T-helper 2 cell (primary cell): ENCODE results near the gene CYB5R2.

Experiments
- DNase-seq, 5 experiments: peaks; one replicate each; pipeline versions ENCODE4 v3.0.0 to v3.0.0-alpha.2; 2012 to 2022
- total RNA-seq, 2 donors: gene quantifications; one replicate each; lab custom pipeline; 2026; lab: John Stamatoyannopoulos, UW

Gene CYB5R2
- 0 to 0.07 reads per million in 2 donors for total RNA-seq

DNA sequence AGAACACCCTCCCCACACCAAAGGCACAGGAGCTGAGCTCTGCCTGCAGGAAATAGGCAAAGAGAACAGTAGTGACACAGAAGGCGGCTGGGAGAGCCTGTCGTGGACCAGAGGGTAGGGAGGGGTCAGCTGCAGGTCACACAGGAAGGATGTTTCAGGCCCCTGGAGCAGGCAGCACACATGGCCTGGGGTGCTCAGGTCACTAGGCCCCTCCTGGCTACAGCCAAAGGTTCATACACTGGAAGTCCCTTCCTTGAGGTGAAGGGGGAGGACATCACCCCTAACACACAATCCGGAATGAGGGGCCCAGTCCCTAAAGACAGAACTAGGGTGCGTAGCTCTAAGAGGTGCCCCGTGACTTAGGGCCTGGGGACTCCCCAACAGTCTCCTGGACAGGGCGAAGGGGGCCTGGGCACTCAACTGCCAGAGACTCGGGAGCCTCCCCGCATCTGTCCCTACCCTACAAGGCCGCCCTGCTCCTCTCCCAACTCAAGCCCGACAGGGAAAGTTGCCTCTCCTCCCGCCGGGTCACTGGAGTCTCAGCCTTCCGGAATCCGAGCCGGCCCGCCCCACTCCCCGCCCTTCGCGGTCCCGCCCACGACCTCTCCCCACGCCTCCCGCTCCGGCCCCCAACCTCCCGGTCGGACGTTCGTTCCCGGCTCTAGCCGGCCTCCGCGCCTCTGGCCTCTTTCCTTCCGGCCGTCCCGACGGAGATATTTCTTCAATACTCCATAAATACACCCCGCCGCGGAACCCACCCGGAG is at the start of gene CYB5R2:
Gene CYB5R2, minus strand, starts transcription at position 541 of the 764 bp plus-strand sequence. CDS start 675 bp downstream, outside the sequence.
- no peak for DNase-seq

DNA sequence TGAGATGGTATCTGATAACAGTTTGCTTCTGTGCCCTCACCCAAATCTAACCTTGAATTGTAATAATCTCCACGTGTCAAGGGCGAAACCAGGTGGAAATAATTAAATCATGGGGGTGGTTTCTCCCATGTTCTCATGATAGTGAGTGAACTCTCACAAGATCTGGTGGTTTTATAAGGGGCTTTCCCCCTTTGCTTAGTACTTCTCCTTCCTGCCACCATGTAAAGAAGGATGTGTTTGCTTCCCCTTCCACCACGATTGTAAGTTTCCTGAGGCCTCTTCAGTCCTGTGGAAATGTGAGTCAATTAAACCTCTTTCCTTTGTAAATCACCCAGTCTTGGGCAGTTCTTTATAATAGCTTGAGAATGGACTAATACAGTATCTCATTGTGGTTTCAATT is 41.5 kb upstream of the CYB5R2 start:
- no peak for DNase-seq

DNA sequence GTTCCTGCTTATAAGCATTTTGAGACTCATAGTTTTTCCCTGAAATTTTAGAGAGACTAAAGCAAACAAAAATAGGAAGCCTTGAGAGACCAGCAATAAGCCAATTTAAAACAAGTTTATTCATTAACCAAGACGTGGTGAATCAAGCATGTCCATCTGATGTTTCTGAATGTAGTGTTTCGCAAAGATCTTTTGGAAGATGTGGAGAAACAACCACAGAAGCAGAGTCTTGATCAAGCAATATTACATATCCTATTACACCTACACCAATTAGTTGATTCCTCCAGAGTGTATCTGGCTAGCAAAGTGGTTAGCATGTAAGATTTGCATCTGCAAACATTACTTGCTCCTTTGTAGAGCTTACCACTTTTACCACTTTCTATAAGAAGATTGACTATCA is 33.1 kb upstream of the CYB5R2 start, which contains the start of gene OVCH2:
Gene OVCH2, minus strand, starts transcription at position 101 of the 400 bp plus-strand sequence. Its CDS starts 83 bp downstream, at position 18.
- DNase-seq = no peak

DNA sequence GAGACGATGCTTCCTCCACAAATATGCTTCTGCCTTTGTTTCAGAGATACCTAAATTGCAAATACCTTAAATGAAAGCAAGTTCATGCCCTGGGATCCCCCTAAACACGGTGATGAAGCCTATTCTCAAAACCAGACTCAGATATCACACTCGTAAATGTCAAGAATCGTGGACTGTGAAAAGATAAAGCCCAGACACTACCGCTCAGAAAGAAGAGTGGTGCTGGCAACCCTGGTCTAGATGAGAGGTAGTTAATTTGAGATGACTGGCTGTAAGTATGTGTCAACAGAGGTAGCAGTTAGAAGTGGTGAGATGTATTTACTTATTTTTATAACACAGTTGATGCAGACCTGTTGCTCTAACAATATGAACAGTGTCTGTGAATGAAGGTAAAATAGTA is 30.4 kb upstream of the CYB5R2 start:
- DNase-seq = no peak

DNA sequence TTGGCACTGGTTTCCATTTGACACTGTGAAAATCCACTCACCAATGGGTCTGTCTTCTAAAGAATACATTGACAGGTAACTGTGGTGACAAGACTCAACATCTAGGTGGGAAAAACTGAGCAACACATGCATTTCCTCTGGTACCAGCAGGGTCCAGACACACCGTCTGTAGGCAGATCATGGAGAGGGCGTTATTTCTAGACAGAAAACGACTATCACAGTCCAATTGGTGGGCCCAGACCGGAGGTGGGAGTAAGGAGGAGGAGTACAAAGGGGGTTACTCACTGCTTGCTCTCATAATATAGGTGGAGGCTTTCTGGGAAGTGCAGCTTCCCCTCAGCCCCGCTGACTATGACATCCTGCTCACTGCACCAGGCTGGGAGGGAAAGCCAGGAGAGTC is 23.1 kb upstream of the CYB5R2 start:
- no peak for DNase-seq

DNA sequence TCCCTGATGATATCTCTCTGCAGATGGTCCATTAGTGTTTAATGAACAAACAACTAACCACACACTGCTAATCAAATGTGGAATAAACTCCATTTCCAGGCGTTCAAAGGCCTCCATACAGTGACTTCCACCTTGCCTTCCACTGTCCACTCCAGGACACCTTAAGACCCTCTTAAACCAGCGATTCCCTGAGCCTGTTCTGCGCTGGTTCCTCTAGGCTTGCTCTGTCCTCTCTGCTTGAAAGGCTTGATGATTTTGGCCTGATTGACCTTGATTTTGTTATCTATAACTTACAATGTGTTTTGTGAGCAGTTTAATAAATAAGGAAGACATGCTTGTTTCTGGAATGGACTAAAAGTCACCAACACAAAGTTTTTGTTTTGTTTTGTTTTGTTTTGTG is 20.9 kb upstream of the CYB5R2 start:
- DNase-seq = no peak

DNA sequence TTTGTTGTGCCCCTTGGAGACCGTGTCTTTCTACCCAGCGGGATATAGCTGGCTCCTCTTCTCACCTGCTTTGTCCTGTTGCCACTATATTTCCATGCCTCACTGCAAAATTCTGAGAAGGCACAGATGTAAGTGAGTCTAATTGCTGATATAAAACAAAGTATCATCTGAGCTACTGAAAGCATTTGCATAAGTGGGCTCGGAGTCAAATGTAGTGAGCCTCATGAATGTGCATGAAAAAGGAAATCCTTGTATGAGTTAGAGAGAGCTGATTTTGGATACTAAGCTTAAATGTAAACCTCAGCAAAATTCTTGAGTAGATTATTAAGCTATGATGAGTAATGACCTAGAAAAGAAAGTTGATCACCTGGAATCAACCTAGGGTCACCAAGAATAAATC is 19.1 kb upstream of the CYB5R2 start:
- DNase-seq = no peak

DNA sequence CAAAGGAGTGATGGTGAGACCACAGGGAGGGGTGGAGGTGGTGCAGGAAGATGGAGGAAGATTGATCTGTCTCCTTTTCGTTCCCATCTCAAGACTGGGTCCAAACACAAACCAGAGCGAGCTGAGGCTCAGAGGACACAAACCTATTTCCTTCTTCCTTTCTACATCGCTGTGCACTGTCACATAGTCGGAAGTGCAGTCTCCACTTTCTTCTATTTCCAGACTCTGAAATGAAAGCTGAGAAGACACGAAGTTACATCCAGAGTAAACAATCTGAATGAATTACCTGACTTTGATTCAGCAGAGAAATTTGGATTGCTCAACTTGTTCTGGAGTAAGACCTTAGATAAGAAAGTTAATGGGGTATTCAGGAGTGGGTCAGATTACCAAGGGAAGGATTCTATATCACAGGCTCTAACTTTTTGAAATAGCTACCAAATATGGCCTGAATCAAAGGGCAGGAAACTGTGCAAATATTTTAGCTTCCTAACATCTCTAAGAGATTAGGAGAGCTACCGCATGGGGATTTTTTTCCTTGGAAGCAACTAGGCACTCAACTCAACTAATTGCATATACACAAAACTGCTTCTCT is 18.6 kb upstream of the CYB5R2 start:
- no peak for DNase-seq

DNA sequence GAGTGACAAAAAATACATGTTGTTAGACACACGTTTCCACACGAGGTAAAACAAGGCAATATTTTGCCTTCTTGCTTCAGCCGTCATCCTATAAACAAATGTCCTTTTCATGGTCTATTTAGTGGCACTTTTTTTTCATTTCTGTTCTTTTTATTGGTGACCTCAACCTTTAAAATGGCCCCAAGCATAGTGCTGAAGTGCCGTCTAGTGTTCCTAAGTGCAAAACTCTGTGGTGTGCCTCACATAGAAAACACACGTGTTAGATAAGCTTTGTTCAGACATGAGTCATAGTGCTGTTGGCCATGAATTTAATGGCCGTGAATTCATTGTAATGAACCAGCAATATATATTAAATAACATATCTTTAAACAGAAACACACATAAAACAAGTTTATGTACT is 17.3 kb upstream of the CYB5R2 start:
- DNase-seq = no peak

DNA sequence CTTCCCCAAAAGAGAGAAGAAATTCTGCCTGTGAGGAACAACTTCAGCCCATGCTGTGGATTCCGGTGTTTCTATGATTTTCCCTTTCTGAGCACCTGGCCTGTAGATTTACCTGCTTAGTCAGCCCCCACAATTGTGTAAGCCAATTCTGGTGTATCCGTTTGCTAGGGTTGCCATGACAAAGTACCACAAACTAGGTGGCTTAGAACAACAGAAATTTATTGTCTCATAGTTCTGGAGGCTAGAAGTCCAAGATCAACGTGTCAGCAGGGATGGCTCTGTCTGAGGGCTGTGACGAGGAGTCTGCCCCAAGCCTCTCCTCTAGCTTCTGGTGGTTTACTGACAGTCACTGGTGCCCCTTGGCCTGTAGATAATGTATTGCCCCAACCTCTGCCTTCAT is 15.9 kb upstream of the CYB5R2 start:
- no peak for DNase-seq

DNA sequence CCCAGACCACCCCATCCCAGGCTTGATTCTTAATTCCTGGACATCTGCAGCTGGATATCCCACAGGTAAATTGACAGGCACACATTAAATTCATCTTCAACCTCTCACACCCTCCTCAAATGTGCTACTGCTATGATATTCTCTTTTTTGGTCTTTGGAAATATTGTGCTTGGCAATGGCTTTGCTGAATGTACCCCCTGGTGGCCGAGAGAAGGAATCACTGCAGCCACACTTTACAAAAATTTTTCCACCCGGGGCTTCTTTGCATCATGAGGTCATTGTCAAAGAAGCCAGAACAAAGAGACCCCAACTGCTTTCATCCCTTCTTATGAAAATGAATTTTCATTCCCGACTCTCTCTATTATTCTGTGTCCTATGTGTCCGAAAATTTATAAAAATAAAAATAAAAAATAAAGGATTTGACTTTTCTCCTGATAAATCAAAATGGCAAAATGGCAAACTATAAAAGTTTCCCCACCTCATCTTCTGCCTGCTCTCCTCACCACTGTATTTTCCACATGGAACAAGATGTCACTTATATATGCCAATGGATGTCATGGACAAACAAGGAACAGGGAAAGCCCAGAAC is 15.0 kb upstream of the CYB5R2 start:
- DNase-seq = peak in 1 of 5 experiments; percentile 31

DNA sequence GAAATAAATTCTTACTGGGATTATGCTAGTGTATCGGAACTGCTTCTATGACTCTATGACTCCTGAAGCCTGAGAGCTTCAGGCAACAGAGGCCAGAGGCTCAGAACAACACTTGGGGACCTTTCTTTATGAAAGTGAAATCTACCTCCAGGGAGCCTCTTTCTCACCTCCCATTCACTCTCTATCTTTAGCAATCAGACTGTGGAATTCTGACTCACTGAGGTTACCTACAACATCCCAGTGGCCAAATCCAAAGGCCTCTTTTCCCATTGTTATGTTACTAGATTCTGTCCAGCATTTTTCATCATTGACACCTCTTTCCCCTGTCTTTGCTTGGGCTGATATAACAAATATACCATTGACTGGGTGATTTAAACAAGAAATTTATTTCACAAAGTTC is 14.1 kb upstream of the CYB5R2 start:
- DNase-seq = no peak

DNA sequence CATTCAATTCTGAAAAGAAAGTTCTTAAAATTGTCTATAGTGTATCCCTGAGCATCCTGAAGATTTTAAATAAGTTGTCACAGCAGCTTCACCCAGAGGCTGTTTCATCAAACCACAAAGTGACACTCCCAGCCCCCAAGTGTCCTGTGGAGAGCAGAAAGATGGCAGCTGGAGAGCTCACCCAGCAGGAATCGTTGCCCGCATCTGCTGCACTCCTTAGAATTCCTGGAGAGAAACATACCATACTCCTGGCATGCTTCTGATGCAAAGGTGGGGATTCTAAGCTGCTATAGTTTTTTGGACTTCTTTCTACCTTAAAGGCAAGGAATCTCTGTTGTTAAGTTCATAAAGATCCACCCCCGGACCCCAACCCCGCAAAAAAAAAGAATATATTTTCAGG is 13.5 kb upstream of the CYB5R2 start:
- DNase-seq = no peak

DNA sequence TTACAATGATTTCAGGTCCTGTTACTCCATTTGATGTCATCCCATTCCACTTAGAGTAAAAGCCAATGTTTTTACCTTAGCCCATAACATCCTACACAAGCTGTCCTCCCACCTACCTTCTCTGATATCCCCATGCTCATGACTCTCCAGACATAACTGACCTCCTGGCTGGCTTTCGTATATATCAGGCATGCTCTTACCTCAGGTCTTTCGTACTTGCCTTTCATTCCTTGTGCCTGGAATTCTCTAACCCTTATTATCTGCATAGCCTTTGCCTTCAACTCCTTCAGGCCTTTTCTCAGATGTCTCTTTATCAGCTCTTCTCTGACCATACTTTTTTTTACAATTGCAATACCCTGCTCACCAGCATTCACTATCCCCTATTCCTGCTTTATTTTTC is 10.3 kb upstream of the CYB5R2 start:
- DNase-seq = no peak

DNA sequence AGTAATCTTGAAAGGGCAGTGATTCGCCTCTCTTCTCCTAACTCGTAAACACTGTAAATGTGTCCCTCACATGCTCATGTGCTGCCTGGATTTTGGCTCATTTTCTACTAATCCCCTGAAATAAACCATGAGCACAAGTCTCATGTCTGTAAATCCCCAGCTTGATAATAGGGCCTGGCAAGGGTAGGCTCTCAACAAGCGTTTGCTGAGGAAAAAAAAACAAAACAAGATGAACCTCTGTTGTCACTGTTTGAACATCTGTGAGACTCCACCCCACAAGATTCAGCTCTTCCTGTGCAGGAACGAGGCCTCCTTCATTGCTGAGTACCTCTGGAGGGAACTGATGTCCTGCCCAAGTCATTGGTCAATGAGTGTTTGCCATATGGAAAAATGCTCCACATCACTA is 4.5 kb upstream of the CYB5R2 start:
- no peak for DNase-seq

DNA sequence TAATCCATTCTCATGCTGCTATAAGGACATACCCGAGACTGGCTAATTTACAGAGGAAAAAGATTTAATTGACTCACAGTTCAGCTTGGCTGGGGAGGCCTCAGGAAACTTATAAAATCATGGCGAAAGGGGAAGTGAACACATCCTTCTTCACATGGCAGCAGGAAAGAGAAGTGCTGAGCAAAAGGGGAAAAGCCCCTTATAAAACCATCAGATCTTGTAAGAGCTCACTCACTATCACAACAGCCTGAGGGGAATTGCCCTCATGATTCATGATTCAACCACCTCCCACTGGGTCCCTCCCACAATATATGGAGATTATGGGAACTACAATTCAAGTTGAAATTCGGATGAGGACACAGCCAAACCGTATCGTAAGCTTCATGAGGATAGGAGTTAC is 3.8 kb upstream of the CYB5R2 start:
- DNase-seq = no peak

DNA sequence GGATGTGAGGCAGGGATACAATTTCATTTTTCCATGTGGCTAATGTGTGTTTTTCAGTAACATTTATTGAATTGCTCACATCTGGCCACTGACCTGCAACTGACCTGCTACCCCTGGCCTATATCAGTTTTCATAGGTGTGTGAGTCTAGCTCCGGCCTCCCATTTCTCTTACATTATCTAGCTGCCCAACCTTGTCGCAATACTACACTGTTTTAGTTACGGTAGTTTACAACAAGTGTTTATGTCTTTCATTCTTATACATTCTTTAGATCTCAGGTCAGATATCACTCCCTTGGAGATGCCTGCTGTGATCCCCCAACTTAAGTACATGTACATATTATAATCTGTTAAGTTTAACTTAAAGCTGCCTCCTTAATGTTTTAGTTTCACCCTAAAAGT is 2.3 kb upstream of the CYB5R2 start:
- DNase-seq = no peak

DNA sequence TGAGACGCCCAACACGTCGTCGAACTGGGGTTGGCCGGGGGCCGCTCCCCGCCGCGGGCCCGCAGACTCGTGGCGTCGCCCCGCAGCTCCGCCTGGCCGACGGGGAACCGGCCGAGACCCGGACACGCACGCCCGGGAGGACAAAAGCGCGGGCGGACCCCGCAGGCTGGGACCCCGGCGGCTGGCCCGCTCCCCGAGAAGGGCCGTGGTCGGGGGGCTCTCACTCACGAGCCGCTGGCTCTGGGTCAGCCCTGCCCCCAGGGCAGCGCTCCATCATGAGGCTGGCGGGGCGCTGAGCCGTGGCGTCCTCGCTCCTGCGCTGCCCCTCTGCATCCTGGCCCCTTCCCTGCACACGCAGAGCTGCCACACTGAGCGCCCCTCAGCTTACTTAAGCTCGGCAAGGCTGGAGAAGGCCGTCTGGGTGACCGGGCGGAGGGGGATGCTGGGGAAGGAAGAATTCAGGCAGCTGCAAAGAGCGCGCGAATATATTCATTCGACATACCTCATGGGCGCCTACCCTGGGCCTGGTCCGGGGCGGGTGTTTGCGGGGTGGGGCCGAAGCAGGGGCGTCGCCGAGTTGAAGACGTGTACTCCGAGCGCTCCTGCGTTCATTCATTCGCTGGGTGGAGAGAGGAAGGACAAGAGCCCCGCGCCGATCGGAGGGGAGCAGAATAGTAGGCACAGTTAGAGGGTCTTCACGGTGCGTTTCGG is 579 bp upstream of the CYB5R2 start:
- no peak for DNase-seq

DNA sequence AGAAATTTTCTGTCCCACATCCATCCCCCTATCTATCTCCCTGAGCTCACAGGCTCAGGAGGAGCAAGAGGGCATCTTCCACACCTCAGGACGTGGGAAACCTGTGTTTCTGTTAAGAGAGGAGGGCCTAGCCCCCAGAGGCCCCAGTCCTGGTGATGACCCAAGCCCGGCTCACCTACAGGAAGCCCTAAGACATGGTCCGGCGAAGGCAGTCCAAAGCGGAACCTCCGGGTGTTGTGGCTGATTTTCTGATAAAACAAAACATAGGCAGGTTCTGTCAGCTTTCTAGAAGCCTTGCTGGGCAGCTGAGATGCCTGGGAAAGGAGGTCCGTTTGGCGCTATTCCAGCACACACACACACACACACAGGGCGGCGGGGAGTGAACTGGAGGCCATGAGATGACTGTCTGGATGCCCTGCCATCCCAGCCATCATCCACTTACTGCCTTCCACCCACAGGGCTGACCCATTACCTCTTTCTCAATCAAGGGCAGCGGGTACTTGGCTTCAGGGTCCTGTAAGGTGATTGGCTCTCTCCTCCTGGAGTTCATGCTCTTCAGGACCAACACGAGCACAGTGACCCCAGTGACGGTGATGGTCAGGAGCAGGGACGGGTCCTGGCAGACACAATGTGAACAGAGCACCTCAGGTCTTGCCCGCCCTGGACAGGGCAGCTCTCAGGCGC is 882 bp downstream of the CYB5R2 start:
- no peak for DNase-seq

DNA sequence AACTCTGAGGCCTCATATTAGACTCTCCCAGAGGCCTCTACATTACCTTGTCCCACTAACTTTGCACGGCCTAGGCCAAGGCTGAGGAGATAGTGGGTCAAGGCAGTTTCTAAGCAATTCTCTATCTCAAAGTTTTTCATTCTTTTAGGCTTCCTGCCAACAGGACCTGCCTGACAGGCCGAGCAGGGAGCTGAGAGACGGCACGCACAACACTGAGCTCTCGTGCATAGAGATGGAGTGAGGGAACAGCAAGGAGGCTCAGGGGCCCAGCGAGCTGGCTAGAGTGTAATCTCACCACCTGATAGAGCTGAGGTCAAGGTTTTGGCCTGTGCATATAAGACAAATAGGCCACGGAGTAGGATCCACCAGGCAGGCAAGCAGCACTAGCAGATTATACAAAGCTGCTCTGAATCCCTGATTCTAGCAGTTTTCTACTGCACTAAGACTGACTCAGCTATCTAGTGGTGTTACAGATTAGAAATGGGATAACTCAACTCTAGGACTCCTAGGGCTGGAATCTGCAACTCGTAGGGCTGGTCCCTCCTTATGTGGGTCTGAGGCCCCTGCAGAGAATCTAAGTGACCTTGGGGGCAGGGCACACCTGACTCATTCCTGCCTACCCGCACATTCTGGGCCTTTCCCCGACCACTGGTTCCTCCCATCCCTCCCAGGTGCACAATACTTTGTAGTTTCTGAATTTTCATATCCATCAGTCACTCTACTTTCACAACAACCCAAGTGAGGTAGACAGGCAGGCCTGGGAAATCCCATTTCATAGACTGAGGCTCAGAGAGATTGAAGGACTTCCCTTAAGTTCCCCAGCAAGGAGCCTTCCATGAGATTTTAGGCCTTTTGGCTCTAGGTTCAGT is 1.7 kb downstream of the CYB5R2 start:
- DNase-seq = no peak

DNA sequence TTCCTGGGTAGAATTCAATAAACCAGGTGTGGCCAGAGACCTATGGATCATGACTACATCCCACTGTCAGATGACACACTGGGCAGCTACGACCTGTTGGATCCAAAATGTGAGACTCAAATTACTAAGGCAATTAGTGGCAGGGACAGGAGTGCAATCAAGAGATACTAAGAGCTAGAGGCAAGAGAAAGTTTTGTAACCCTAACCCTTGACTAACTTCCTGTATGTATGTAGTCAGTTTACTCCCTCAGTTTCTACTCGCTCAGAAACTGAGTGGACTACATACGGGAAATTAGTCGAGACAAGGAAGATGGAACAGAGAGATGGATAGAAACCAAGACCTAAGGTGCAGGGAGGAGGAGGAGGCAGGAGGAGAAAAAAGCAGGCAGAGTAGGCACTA is 2.7 kb downstream of the CYB5R2 start:
- DNase-seq = no peak

DNA sequence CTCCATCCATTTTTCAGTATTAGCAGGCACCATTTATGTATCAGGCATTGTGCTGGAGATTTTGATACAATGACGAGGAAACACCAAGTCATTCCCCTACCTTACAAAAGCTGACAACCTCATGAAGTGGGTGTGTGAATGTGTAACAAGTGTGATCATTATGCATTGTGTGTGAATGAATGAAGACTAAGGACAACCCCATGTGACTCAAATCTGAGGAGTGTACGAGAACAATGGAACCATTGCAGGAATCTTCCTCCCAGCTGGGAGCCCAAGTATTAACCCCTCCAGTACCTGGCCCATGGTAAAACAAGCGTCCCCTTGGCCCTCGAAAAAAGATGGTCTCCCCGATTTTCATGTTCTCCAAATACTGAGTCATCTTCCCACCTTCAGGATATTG is 4.4 kb downstream of the CYB5R2 start:
- DNase-seq = no peak
